Measurements from ENCODE around the gene BANP. TPM values are rescaled to one million over a fixed set of nuclear protein-coding genes. Genes with fewer than 3 reads are reported as not detected.

The BANP gene
- polyA plus RNA-seq, 1 of the 3 experiments (the other 2 are of a cell fraction) = 16.8 TPM

GRCh38 chr16:87917503-87917902 lies 33.7 kb upstream of the BANP start:
- CTCF ChIA-PET = interaction anchor here (1.7 kb wide), 1 partner anchor 46 kb away, joined by 3 read pairs; no protein-coding TSS in a partner anchor
- no peak overlapping the region for H3K9ac ChIP-seq
- WGBS (ENCODE audit: low lambda C conversion rate) = 82% methylated on average over 9 of the region's 9 CpGs

DNA sequence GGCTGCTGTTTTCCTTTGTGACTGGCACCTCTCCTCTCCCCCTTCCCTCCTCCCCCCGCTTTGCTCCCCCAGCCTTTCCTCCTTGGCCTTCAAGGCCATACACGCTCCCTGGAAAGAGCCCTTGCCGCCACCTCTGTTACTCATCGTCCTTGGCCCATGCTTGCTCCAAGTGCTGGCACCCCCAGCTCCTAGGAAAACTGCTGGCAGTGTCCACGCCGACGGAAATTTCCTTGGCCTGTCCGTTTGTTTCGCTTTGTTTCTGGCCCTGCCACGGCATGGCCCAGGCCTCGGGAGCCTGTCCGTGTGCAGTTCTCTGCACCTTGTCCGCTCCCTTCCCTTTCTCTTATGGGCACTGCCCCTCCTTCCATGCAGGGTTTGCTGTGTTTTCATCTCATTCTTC lies 32.9 kb upstream of the BANP start:
- no peaks in the 10 kb centered on the region for H3K9me2 ChIP-seq
- no peak for DNase-seq
- H4K20me1 ChIP-seq (ENCODE audit: insufficient read depth) = no peaks in the 10 kb centered on the region
- H3K9ac ChIP-seq = no peak overlapping the region
- no peak for TF ChIP-seq RCOR1 (IDR thresholded peaks at IDR 0.05; ENCODE audit: low read length)
- no peak for TF ChIP-seq FOSL2 (IDR thresholded peaks at IDR 0.05; ENCODE audit: borderline replicate concordance, low read depth)
- no peak for TF ChIP-seq YY1 (IDR thresholded peaks at IDR 0.05; ENCODE audit: low read depth)
- no peaks in the 10 kb centered on the region for H3K36me3 ChIP-seq (replicated peaks in 1 of 2; ENCODE audit: control insufficient read depth in 1 of 2, insufficient read depth in 2 of 2, low read length in 1 of 2)
- no peaks in the 10 kb centered on the region for H3K9me3 ChIP-seq
- POLR2A ChIA-PET = no interaction called here
- H3F3A ChIP-seq (replicated peaks; ENCODE audit: insufficient read depth) = no peaks in the 10 kb centered on the region
- H3K4me3 ChIP-seq (ENCODE audit: low read depth in 2 of 2, low read length in 1 of 2) = no peak overlapping the region
- WGBS (ENCODE audit: low lambda C conversion rate) = 81% methylated on average over 13 of the region's 13 CpGs
- CTCF ChIA-PET = interaction anchor here (1.7 kb wide), 1 partner anchor 46 kb away, joined by 3 read pairs; no protein-coding TSS in a partner anchor
- no peak overlapping the region; the same call in 1 of the 2 replicates for H3K4me2 ChIP-seq
- no peak overlapping the region for H2AFZ ChIP-seq (ENCODE audit: low read depth)
- no peaks in the 10 kb centered on the region; the same call in 1 of the 2 replicates for H3K27me3 ChIP-seq (ENCODE audit: insufficient read depth)
- H3K4me1 ChIP-seq (ENCODE audit: control insufficient read depth in 1 of 2, insufficient read depth in 2 of 2, low read depth in 1 of 2, low read length in 1 of 2) = peaks cover 0 to 8% of the 10 kb centered on the region in 2 experiments; a peak in 1 of 4 replicates
- H3K79me2 ChIP-seq (ENCODE audit: insufficient read depth) = no peaks in the 10 kb centered on the region
- H3K27ac ChIP-seq (ENCODE audit: low read depth in 2 of 2, low read length in 1 of 2) = no peak overlapping the region

More at GRCh38 chr16:87917503-87917902, 33.7 kb upstream of the BANP start:
- Histone ChIP-seq H2AFZ (ENCODE audit: low read depth) (no peak overlapping the region), H3K36me3 (replicated peaks in 1 of 2; ENCODE audit: control insufficient read depth in 1 of 2, insufficient read depth in 2 of 2, low read length in 1 of 2) (no peaks in the 10 kb centered on the region), H3K9me3 (no peaks in the 10 kb centered on the region), H3F3A (replicated peaks; ENCODE audit: insufficient read depth) (no peaks in the 10 kb centered on the region), H3K4me3 (ENCODE audit: low read depth in 2 of 2, low read length in 1 of 2) (no peak overlapping the region), H4K20me1 (ENCODE audit: insufficient read depth) (no peaks in the 10 kb centered on the region), H3K27me3 (ENCODE audit: insufficient read depth) (no peaks in the 10 kb centered on the region), H3K9me2 (no peaks in the 10 kb centered on the region), H3K4me2 (no peak overlapping the region), H3K79me2 (ENCODE audit: insufficient read depth) (no peaks in the 10 kb centered on the region), H3K27ac (ENCODE audit: low read depth in 2 of 2, low read length in 1 of 2) (no peak overlapping the region), H3K4me1 (ENCODE audit: control insufficient read depth in 1 of 2, insufficient read depth in 2 of 2, low read depth in 1 of 2, low read length in 1 of 2) (peaks cover 0 to 5% of the 10 kb centered on the region in 2 experiments; a peak in 1 of 4 replicates)
- no peak for DNase-seq
- POLR2A ChIA-PET = no interaction called here
- no peak for TF ChIP-seq IRF3 (IDR thresholded peaks at IDR 0.05; ENCODE audit: low read depth, low read length)
- TF ChIP-seq RFX5 (IDR thresholded peaks at IDR 0.05; ENCODE audit: low read length) = no peak
- TF ChIP-seq NRF1 (IDR thresholded peaks at IDR 0.05; ENCODE audit: low read depth, low read length) = no peak
- no peak for TF ChIP-seq RAD21 (IDR thresholded peaks at IDR 0.05; ENCODE audit: low read length)
- no peak for TF ChIP-seq SIN3A (IDR thresholded peaks at IDR 0.05; ENCODE audit: borderline replicate concordance, low read depth, low read length)
- no peak for TF ChIP-seq GATA2 (CRISPR knock-in tag; IDR thresholded peaks at IDR 0.05)
- TF ChIP-seq TAF1 (IDR thresholded peaks at IDR 0.05; ENCODE audit: borderline replicate concordance, low read depth, low read length) = no peak
